Measurements from ENCODE around the gene HAUS7.
A peak's percentile ranks its signal among the peaks of the same experiment; 100 is the strongest.

DNA sequence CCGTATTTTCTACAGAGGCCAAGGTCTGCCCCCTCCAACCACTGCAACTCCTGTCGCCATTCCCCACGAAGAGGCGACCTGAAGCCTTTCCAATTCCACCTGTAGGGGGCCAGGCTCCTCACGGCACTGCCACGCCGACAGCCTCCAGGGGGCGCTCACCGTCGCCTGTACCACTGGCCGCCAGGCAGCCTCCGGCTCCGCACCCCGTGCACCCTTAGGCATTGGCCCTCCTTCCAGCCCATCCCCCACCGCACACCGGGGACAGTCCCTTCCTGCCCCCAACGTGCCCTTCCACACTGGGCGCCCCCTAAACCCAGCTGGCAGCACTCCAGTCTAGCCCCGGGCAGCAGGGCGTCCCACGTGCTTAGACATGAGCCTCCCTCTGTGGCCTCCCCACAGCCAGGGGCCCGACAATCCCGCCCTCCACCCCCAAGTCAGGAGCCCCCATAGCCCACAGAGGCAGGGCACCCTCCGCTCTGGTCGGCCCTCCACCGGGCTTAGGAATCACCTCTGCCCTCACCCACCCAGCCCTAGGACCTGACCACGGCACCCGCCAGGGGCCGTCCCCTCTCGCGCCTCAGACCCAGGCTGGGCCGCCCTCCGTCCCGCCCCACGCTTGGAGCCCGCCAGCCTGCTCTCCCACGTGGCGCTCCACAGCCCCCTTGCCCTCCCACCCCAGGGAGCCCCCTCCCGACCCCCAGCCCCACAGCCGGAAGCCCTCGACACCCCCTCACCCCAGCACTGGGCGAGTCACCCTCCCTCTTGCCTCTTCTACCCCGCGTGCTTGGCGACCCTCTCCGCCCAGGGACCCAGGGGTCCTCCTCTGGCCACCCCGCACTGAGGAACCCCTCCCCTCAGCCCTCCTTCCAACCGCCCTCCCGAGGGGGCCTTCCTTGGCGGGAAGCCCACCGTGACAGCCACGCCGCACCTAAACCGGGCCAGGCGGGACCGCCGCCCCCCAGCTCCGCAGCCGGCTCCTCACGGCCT lies 69.9 kb downstream of the HAUS7 start:
- TF ChIP-seq, protein P1, sequence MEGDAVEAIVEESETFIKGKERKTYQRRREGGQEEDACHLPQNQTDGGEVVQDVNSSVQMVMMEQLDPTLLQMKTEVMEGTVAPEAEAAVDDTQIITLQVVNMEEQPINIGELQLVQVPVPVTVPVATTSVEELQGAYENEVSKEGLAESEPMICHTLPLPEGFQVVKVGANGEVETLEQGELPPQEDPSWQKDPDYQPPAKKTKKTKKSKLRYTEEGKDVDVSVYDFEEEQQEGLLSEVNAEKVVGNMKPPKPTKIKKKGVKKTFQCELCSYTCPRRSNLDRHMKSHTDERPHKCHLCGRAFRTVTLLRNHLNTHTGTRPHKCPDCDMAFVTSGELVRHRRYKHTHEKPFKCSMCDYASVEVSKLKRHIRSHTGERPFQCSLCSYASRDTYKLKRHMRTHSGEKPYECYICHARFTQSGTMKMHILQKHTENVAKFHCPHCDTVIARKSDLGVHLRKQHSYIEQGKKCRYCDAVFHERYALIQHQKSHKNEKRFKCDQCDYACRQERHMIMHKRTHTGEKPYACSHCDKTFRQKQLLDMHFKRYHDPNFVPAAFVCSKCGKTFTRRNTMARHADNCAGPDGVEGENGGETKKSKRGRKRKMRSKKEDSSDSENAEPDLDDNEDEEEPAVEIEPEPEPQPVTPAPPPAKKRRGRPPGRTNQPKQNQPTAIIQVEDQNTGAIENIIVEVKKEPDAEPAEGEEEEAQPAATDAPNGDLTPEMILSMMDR (IDR thresholded peaks at IDR 0.05), result peak; percentile 46 to 72 (median 62)
- no peak for TF ChIP-seq POLR2AphosphoS5 (IDR thresholded peaks at IDR 0.05)
- no peak for TF ChIP-seq EP300 (IDR thresholded peaks at IDR 0.05)
- no peak for TF ChIP-seq POLR2A (IDR thresholded peaks at IDR 0.05)
